Jurkat, Clone E6-1 (cell line): Measurements from ENCODE around the gene GHITM.

ENCODE experiments used
- DNase-seq: peaks from one replicate; pipeline ENCODE4 v3.0.0-alpha.2; 2011; ENCODE audit warnings: low read depth, low spot score
- H3K4me3 ChIP-seq: 2 replicates; pipeline ENCODE4 v1.5.1; 2011; ENCODE audit warnings: mild to moderate bottlenecking, low read length, control low read depth, moderate library complexity

GHITM gene

DNA sequence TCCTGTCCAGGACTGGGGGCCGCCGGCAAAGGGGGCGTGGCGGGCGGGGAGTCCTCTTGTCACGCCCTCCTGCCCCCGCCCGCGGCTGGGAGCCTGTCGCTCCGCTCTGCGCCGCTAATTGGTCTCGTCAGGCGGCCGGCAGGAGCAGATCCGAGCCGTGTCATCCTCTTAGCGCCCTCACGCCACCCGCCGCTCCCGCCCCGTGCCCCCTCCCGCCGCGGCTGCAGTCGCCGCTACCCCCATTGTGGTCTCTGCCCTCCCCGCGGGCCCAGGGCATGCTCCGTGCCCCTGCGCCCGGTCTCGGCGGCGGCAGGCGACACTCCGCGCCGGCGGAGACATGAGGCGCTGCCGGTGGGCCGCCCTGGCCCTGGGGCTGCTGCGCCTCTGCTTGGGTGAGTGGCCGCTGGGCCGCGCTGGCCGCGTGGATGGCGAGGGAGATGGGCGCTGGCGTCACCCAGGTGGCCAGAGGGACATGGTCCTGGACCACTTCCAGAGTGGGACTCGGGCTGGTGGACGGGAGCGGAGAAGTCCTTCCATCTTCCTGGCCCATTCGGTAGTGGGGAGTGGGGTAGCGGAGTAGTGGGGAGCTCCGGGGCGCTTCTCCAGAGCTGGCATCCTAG lies 55.2 kb downstream of the GHITM start, which contains the start of gene CDHR1:
TSS of gene CDHR1 (plus strand) at position 114 of the 620 bp plus-strand sequence. CDS start at position 338, 224 bp downstream.
- H3K4me3 ChIP-seq, result peak within 1 kb of the TSS; percentile 31

DNA sequence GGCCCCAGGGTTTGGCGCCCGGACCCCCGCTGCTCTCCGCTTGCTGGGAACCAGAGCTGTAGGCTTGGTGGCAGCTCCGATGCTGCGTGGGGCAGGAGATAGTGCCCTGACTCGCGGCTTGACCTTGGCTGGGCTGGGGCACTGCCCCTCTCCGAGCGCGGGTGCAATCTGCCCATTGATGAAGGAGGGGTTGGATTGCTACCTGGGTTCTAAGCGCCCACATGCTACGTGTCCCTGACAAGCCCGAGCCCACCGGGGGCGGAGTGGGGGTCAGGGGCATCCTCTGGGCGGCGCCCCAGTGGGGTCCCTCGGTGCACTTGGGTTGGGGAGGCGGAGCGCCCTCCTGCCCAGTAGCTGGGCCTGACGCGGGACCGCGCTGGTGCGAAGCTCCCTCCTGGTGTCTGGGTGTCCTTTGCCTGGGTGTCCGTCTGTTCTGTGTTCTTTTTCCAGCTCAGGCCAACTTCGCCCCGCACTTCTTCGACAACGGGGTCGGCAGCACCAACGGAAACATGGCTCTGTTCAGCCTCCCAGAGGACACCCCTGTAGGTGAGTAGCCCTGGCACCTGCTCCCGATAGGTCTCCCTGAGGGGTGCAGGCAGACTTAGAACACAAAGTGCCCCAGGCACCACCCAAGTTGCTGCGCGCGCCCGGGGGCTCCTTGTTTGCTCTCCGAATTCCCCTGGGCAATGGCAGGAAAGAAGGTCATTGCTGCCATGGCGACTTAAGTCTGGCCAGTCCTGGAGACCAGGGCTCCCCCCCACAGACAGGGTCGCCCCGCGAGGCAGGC lies 55.9 kb downstream of the GHITM start:
- H3K4me3 ChIP-seq, result no peak overlapping the region
- DNase-seq, result no peak

More for the DNA sequence above, 55.2 kb downstream of the GHITM start, which contains the start of gene CDHR1:
- no peak for DNase-seq

DNA sequence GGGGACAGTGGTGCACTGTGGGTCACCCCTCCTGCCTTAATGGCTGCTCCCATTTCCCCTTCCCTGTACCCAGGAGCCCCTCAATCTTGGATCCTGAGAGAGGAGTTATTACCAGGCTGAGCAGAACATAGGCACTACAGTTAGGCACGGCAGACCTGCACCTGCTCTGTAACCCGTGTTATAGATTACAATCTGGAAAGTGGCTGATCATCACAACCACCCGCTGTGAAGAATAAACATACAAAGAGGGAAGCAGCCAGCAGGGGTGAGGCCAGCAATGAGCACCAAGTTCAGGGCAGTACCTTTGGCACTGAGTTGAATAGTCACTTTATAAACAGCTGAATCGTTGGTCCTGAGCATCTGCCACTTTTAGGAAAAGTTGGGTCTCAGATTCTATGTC lies 56.8 kb downstream of the GHITM start:
- no peak overlapping the region for H3K4me3 ChIP-seq
- DNase-seq, result peak; percentile 83

DNA sequence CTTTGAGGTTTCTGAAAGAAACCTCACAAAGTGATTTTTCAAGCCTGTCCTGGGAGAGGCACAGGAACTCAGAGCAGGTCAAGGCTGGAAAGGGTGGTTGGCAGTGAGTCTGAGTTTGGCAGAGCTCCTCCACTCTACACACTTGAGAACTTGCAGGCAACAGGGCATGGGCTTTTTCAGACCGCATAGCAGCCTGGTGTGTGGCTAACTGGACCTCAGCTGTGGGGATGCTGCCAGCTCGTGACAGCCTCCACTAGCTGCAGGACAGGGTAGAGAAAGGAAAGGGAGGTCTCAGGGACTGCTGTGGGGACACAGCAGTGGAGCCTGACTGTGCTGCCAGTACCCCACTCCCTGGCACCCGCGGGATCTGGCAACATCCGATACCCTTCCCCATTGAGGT lies 57.6 kb downstream of the GHITM start:
- H3K4me3 ChIP-seq, result no peak overlapping the region
- no peak for DNase-seq

DNA sequence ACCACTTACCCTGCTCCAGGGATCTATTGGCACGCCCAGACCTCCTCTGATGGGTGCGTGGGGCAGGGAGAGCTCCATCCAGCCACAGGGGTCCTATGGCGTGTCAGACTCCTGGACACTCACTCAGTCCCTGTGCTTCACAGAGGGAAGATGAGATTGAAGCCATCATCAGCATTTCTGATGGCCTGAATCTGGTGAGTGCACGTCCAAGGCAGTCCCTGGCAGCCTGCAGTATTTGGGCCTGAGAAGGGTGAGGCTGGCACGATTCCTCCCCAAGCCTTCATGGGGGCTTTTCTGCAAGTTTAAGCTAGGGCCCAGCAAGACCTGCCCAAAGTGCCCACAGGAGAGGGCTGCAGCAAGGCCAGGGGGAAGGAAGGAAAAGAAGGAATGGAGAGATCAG lies 58.3 kb downstream of the GHITM start:
- no peak for DNase-seq
- H3K4me3 ChIP-seq, result no peak overlapping the region

DNA sequence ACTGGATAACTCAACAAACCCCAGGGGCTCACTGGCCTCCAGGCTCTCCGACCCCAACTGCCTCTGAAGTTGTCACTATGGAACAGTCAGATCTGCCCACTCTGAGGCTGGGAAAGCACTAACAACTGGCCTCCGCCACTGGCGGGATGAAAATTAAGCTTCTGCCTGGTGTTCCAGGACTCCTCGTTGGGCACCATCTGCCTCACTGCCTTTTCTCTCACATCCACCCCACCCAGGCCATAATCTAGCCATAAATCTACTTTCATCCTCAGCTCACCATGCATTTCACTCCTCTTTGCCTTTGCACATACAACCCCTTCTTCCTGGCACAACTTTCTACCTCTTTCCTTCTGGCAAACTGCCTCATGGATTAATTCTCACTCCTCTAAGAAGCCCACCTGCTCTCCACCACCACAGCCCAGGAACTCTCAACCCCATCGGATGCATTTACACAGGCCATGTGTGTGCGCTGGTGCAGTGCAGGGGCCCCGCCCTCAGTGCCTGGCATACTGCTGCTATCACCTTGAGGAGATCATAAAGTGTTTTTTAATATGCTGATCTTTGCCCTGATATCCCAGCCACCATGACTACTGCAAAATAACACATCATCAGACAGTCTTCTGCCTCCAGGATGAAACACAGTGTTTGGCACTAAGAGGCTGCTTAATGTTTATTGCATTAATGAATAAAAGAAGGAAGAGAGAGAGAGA lies 59.1 kb downstream of the GHITM start:
- no peak overlapping the region for H3K4me3 ChIP-seq
- DNase-seq, result no peak

DNA sequence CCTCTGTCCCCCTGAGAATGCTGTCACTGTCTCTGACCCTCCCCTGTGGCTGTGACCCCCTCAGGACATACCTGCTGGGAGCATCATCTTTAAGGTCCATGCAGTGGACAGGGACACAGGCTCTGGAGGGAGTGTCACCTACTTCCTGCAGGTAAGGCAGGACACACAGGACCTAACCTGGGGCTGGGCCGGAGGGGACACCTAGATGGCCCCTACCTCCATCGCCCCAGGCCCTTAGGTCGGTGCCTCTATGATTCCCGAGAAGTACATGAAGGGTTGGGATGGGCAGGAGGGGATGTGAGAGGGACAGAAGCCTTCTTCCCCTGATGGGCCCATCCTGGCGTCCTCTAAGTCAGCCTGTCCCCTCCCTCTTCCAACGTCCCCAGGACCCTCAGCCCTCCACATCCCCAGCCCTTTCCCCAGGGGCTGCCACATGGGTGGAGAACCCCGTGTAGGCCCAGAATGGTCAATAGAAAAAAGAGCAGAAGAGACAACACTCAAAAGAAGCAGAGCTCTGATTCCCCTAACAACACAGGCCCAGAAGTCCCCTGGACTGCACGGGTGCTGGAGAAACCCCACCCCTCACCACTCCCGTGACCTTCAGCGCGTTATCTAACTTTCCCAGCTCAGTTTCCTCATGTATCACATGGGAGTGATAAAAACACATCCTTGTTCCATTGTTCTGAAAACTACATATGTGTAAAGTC lies 61.4 kb downstream of the GHITM start:
- no peak for DNase-seq
- H3K4me3 ChIP-seq, result no peak overlapping the region

DNA sequence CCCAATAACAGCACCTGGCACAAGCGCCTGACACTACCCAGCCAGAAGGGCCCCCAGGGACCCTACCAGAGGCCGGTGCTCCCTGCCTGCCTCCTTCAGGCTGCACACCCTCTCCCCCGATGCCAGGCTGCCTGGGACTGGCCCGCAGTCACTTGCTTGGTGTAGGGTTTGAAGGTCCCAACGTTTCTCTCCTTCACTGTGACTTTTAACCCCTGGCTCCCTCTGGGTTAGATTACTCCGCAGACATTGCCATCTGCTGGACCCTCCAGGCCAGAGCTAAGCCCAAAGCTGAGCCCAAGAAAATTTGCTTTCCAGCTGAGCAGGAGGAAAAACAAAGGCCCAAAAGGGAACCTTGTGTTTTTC lies 61.9 kb downstream of the GHITM start:
- DNase-seq, result no peak
- H3K4me3 ChIP-seq, result no peak overlapping the region

DNA sequence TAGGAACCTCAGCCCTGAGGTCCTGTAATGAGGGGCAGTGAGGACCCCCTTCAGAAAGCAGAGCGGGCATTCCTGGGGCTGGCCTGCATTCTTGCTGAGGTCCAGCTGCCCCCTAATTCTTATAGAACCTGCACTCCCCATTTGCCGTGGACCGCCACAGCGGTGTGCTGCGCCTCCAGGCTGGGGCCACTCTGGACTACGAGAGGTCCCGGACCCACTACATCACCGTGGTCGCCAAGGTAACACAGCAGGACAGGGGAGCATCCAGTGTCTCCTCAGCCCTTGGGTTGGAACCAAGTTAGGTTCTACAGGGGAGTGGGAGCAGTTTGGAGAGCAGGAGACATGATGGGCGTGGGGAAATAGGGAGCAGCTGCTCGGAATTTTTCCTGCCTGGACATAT lies 62.4 kb downstream of the GHITM start:
- no peak for DNase-seq
- no peak overlapping the region for H3K4me3 ChIP-seq

DNA sequence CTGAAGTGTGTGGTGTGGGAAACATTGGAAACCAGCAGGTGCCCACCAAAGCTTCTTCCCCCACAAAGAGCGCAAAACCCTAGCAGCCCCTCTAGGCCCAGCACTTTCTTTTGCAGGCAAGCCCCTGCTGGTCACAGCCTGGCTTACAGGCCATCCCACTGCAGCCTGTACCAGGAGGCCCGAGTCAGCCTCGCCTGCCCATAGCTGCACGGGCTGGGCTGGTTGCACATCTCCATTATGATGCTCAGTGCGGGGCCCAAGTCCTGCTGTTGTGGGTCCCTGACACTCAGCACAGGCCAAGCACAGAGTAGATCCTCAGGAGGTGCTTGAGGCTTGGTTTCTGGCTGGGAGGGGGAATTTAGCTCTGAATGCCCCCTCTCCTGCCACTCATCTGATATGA lies 63.0 kb downstream of the GHITM start:
- H3K4me3 ChIP-seq, result no peak overlapping the region
- no peak for DNase-seq
